HFFc6 (cell line): ENCODE data around the gene TRIM63. TPM values are rescaled to one million over a fixed set of nuclear protein-coding genes. Genes with fewer than 3 reads are reported as not detected.

Experiments
- DNase-seq: peaks from one replicate; pipeline ENCODE4 v3.0.0-alpha.2; 2018
- H3K27ac Mint-ChIP-seq: 2 replicates; pipeline ENCODE4 v1.8.0; 2020; ENCODE audit warnings: mild to moderate bottlenecking, mixed read lengths
- H3K27me3 Mint-ChIP-seq: 2 replicates; pipeline ENCODE4 v1.8.0; 2021; ENCODE audit warnings: mild to moderate bottlenecking, moderate library complexity, mixed read lengths; ENCODE audit not compliant: insufficient read depth
- H3K36me3 Mint-ChIP-seq: 2 replicates; pipeline ENCODE4 v1.8.0; 2021; ENCODE audit warnings: low read depth, mixed read lengths
- H3K4me1 Mint-ChIP-seq: 2 replicates; pipeline ENCODE4 v1.8.0; 2020; ENCODE audit warnings: low read depth, mixed read lengths
- H3K4me3 Mint-ChIP-seq: 2 replicates; pipeline ENCODE4 v1.8.0; 2020; ENCODE audit warnings: mild to moderate bottlenecking, moderate library complexity, mixed read lengths
- H3K9me3 Mint-ChIP-seq: 2 replicates; pipeline ENCODE4 v1.8.0; 2020; ENCODE audit warnings: mild to moderate bottlenecking, mixed read lengths
- total RNA-seq, 6 experiments: library from RNA; stranded (reverse); fragmentation: NEBNext Ultra II Directional; extraction: Animal tissue kit (Norgen Biotek cat#: 25700); gene quantifications; 2 replicates in 1 of 6; 3 replicates in 5 of 6; pipeline ENCODE4 v1.2.3, GENCODE V29; 2021
- TF ChIP-seq, protein P1 (sequence below): fragments of 200-600 bp; sonication (generic); IDR thresholded peaks from 2 replicates; pipeline ENCODE4 v1.5.0; 2021; ENCODE audit warnings: antibody characterized with exemption, mild to moderate bottlenecking

TRIM63 gene
- total RNA-seq, 6 experiments from 2014 or later = not detected

DNA sequence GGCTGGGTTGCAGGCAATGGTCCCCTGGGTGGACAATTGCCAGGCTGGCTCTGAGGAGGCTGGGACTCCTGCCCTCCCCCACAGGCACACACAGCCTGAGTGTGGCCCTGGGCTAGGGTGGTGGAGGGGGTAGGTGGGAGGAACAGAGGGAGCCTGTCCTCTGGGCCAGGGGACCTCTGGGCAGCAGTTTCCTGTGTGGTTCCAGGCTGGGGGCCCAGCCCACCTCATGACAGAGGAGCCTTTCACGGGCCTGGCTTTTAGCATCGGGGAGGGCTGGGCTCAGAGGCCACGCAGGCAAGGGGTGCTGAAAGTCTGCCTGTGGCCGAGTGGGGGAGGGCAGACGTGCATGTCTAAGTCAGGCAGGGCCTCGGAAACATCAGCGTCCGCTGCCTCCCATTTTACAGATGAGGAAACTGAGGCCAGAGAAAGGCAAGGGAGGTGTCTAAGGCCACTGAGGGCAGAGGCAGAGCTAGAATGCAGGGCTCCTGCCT is 38.9 kb downstream of the TRIM63 start:
- Mint-ChIP-seq H3K36me3 (peaks cover 8% of the 10 kb centered on the region; the same call in 1 of the 2 replicates), H3K4me1 (peaks cover 55% of the 10 kb centered on the region), H3K9me3 (no peaks in the 10 kb centered on the region), H3K4me3 (no peak overlapping the region), H3K27ac (no peak overlapping the region), H3K27me3 (peaks cover 3% of the 10 kb centered on the region; the same call in 1 of the 2 replicates)
- DNase-seq = no peak
- TF ChIP-seq, protein P1, sequence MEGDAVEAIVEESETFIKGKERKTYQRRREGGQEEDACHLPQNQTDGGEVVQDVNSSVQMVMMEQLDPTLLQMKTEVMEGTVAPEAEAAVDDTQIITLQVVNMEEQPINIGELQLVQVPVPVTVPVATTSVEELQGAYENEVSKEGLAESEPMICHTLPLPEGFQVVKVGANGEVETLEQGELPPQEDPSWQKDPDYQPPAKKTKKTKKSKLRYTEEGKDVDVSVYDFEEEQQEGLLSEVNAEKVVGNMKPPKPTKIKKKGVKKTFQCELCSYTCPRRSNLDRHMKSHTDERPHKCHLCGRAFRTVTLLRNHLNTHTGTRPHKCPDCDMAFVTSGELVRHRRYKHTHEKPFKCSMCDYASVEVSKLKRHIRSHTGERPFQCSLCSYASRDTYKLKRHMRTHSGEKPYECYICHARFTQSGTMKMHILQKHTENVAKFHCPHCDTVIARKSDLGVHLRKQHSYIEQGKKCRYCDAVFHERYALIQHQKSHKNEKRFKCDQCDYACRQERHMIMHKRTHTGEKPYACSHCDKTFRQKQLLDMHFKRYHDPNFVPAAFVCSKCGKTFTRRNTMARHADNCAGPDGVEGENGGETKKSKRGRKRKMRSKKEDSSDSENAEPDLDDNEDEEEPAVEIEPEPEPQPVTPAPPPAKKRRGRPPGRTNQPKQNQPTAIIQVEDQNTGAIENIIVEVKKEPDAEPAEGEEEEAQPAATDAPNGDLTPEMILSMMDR = no peak

DNA sequence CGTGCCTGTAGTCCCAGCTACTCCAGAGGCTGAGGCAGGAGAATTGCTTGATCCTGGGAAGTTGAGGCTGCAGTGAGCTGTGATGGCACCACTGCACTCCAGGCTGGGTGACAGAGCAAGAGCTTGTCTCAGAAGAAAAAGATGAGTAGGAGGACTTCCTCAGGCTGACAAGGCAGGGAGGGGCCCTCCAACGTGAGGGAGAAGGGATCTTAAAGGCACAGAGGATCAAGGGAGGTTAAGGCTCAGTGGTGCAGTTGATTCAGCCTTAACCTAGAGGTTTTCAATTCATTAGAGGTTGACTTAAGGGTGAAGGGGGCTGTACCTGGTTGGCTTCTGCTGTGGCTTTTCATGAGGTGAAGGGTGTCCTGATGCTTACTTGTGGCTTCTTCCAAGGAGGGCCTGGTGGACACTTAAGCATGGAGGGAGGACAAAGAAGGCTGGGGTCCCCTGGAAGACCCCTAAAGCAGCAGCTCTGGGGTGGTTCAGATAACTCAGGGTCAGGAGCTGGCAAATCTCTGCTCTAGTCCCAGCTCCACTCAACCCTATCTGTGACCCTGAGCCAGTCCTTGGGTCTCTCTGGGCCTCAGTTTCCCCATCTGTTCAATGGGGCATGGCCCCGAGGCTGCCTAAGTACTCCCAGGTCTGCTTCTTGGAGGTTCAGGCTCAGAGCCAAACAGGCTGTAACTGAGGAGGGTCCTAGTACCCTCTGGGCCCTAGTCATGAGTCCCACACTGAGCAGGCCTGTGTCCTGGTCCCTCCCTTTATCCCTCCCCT is 39.5 kb downstream of the TRIM63 start:
- Mint-ChIP-seq H3K27ac (peak overlapping the region; percentile 41), H3K4me1 (peaks cover 61% of the 10 kb centered on the region), H3K36me3 (peaks cover 8% of the 10 kb centered on the region; the same call in 1 of the 2 replicates), H3K9me3 (no peaks in the 10 kb centered on the region), H3K27me3 (peaks cover 3% of the 10 kb centered on the region; the same call in 1 of the 2 replicates), H3K4me3 (0 out of 2 replicates have a peak overlapping the region, but pooled peaks have one; percentile 15)
- TF ChIP-seq, protein P1 = no peak
- no peak for DNase-seq

DNA sequence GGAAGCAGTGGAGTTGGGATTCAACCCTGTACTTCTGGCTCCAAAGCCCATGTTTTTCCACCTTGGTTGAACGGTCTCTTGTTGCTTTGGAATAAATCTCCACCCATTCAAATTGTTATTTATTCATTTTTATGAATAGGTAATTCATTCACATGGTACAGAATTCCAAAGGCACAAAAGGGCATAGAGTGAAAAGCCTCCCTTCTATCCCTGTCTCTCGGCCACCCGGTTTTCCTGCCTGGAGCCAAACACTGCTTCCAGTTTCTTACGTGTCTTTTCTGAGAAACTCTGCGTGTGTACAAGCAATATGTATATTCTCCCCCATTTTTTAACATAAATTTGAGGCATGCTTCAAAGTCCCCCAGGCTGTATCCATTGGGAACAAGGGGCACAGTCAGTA is 41.9 kb downstream of the TRIM63 start:
- H3K4me3 Mint-ChIP-seq = no peak overlapping the region; the same call in 1 of the 2 replicates
- no peak for DNase-seq
- TF ChIP-seq, protein P1 = no peak
- H3K27me3 Mint-ChIP-seq = no peaks in the 10 kb centered on the region; the same call in 1 of the 2 replicates
- no peak overlapping the region; the same call in 1 of the 2 replicates for H3K27ac Mint-ChIP-seq
- peaks cover 2% of the 10 kb centered on the region; the same call in 1 of the 2 replicates for H3K36me3 Mint-ChIP-seq
- H3K9me3 Mint-ChIP-seq = no peaks in the 10 kb centered on the region
- H3K4me1 Mint-ChIP-seq = peaks cover 60% of the 10 kb centered on the region

DNA sequence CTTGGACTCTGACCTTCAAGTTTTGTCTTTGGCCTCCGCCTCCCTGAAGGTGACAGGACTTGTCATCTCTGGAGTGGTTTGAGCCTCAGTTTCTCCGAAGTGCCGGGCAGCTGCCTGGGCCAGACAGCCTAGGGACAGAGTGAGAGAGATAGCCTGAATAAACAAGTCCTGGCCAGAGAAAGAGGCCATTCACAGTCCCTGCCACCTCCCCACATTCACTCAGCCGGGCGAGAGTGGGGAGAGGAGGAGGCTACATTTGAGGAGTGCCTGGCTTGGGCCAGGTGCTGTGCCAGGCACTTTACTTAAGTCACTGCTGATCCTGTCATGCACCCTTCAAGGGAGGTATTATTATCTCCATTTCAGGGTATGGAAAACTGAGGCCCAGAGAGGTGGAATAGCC is 42.4 kb downstream of the TRIM63 start:
- Mint-ChIP-seq H3K27me3 (no peaks in the 10 kb centered on the region; the same call in 1 of the 2 replicates), H3K4me3 (peak overlapping the region; percentile 95; the same call in 1 of the 2 replicates), H3K4me1 (peaks cover 61% of the 10 kb centered on the region), H3K27ac (no peak overlapping the region), H3K9me3 (no peaks in the 10 kb centered on the region), H3K36me3 (no peaks in the 10 kb centered on the region)
- TF ChIP-seq, protein P1 = no peak
- DNase-seq = no peak

DNA sequence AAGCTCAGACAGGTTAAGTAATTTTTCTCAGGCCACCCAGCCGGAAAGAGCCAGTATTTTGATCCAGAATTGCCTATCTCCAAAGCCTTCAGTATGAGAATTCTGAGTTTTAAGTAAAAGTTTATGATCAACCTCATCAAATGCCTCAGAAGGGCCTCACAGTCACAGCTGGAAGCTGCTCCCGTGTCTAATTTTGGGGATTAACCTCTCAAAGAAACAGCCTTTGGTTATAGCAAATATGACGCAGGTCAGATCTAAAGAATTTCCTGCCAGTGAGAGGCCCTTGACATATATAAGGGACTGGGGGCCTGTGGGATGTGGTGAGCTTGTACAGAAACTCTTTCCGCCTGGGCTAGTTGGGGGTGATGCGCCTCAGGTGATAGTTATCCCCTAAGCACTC is 43.6 kb downstream of the TRIM63 start:
- H3K4me3 Mint-ChIP-seq = peak overlapping the region; percentile 95
- no peaks in the 10 kb centered on the region; the same call in 1 of the 2 replicates for H3K27me3 Mint-ChIP-seq
- TF ChIP-seq, protein P1 = no peak
- peak overlapping the region; percentile 53; the same call in 1 of the 2 replicates for H3K27ac Mint-ChIP-seq
- peaks cover 73% of the 10 kb centered on the region for H3K4me1 Mint-ChIP-seq
- no peak for DNase-seq
- H3K36me3 Mint-ChIP-seq = no peaks in the 10 kb centered on the region; the same call in 1 of the 2 replicates
- no peaks in the 10 kb centered on the region for H3K9me3 Mint-ChIP-seq
